MCF 10A (cell line): ENCODE data around the gene RGS7. TPM values are rescaled to one million over a fixed set of nuclear protein-coding genes. Genes with fewer than 3 reads are reported as not detected.
A peak's percentile ranks its signal among the peaks of the same experiment; 100 is the strongest.

ENCODE experiments used
- BruUV-seq: library from RNA; stranded (reverse); fragments of 400-500 nt; replicated peaks from 2 replicates; lab custom pipeline; 2021; lab: Mats Ljungman, UMichigan
- CTCF ChIA-PET: fragments of 300-600 bp; sonication (Branson Sonifier 250); formaldehyde crosslinking; extraction: SDS; loops from one replicate; lab custom pipeline; 2021; ENCODE audit warnings: antibody characterized with exemption, inconsistent platforms; lab: Yijun Ruan, JAX
- POLR2A ChIA-PET: fragments of 300-600, 350-650 bp; sonication (Branson Sonifier 250); formaldehyde crosslinking; extraction: SDS; loops from one replicate; lab custom pipeline; 2020; ENCODE audit warnings: antibody characterized with exemption, inconsistent platforms; lab: Yijun Ruan, JAX
- DNase-seq: peaks from one replicate; pipeline ENCODE4 v3.0.0-alpha.2; 2018; ENCODE audit not compliant: unreplicated experiment
- H3K27ac Mint-ChIP-seq: one replicate; pipeline ENCODE4 v1.8.0; 2022; ENCODE audit warnings: mild to moderate bottlenecking, low read depth, mixed read lengths; ENCODE audit not compliant: unreplicated experiment
- H3K27me3 Mint-ChIP-seq: one replicate; pipeline ENCODE4 v1.8.0; 2022; ENCODE audit warnings: mixed read lengths; ENCODE audit not compliant: insufficient read depth, unreplicated experiment
- H3K36me3 Mint-ChIP-seq: one replicate; pipeline ENCODE4 v1.8.0; 2022; ENCODE audit warnings: mild to moderate bottlenecking, moderate library complexity, mixed read lengths; ENCODE audit not compliant: insufficient read depth, unreplicated experiment
- H3K4me1 Mint-ChIP-seq: one replicate; pipeline ENCODE4 v1.8.0; 2022; ENCODE audit warnings: mixed read lengths; ENCODE audit not compliant: insufficient read depth, unreplicated experiment
- H3K4me3 Mint-ChIP-seq: one replicate; pipeline ENCODE4 v1.8.0; 2022; ENCODE audit warnings: mild to moderate bottlenecking, moderate library complexity, mixed read lengths; ENCODE audit not compliant: unreplicated experiment
- H3K9me3 Mint-ChIP-seq: one replicate; pipeline ENCODE4 v1.8.0; 2022; ENCODE audit warnings: mixed read lengths; ENCODE audit not compliant: unreplicated experiment
- CTCF ChIP-seq: fragments of 200-600 bp; IDR thresholded peaks from one replicate; pipeline ENCODE4 v1.8.0; 2022; ENCODE audit warnings: antibody characterized with exemption, mild to moderate bottlenecking; ENCODE audit not compliant: unreplicated experiment
- intact Hi-C: fragments of 100-400 bp; cut with micrococcal nuclease; formaldehyde crosslinking; loops from 2 replicates; pipeline ENCODE4 v1.14.1; 2022
- total RNA-seq: library from RNA; stranded (reverse); gene quantifications from 2 replicates; pipeline ENCODE4 v1.2.3, GENCODE V29; 2022

RGS7 gene
- total RNA-seq, 1 experiment from 2014 or later: 0.42 TPM

DNA sequence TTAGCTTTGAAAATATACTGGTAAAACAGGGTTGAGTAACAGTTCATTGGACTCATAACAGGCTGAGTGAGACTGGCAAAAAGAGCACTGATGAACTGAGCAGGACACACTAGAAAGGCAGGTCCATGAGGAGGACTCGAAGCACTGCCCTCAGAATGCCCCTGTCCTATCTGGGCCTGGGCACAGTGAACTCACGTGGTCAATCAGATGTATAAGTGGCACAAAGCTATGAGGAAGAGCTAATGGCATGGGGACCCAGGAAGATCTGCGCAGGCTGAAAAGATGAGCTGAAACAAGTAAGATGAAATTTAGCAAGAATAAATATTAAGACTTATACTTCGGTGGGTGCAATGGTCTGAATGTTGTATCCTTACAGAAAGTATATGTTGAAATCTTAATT is 9.2 kb upstream of the RGS7 start:
- POLR2A ChIA-PET: no interaction called here
- no peaks in the 10 kb centered on the region for H3K4me1 Mint-ChIP-seq
- no peaks in the 10 kb centered on the region for H3K27me3 Mint-ChIP-seq

DNA sequence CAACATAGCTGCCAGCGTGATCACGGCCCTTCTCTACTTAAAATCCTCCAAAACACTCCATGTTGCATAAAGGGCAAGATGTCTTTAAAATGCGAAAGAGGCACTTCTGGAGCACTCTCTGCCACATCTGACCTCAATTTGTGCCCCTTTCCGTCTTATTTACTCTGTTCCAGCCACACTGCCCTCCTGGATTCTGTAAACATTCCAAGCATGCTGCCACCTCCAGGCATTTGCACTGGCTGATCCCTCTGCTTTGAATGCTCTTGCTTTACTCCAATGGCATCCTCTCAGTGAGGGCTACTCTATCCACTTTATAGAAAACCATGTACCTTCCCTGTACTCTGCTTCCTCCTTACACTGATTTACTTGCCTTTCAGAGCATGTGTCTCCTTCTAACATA is 5.3 kb upstream of the RGS7 start:
- BruUV-seq: no TSS peak
- DNase-seq: no peak
- ChIA-PET CTCF (no interaction called here), POLR2A (no interaction called here)
- Mint-ChIP-seq H3K36me3 (no peaks in the 10 kb centered on the region), H3K27me3 (no peaks in the 10 kb centered on the region), H3K9me3 (no peaks in the 10 kb centered on the region), H3K4me1 (no peaks in the 10 kb centered on the region), H3K4me3 (no peak overlapping the region), H3K27ac (no peak overlapping the region)
- TF ChIP-seq CTCF: no peak
- intact Hi-C loops: no loop called here

More for the DNA sequence above, 9.2 kb upstream of the RGS7 start:
- no peak for DNase-seq
- TF ChIP-seq CTCF: no peak
- no peak overlapping the region for H3K27ac Mint-ChIP-seq
- intact Hi-C loops: no loop called here
- CTCF ChIA-PET: interaction anchor here (0.5 to 1.1 kb wide), 5 partner anchors 11 to 786 kb away, joined by 3 to 6 read pairs (median 3); no protein-coding TSS in a partner anchor
- no peaks in the 10 kb centered on the region for H3K9me3 Mint-ChIP-seq
- no peaks in the 10 kb centered on the region for H3K36me3 Mint-ChIP-seq
- no TSS peak for BruUV-seq
- H3K4me3 Mint-ChIP-seq: no peak overlapping the region

GRCh38 chr1:241357366-241358340 is 648 bp upstream of the RGS7 start:
- BruUV-seq: no TSS peak
- DNase-seq: peak; percentile 13
- no peaks in the 10 kb centered on the region for H3K4me1 Mint-ChIP-seq
- POLR2A ChIA-PET: interaction anchor here (0.6 to 1.7 kb wide), 3 partner anchors 33 to 129 kb away, joined by 3 to 5 read pairs (median 3); no protein-coding TSS in a partner anchor
- no peak for TF ChIP-seq CTCF
- CTCF ChIA-PET: no interaction called here
- no peaks in the 10 kb centered on the region for H3K27me3 Mint-ChIP-seq
- H3K36me3 Mint-ChIP-seq: no peaks in the 10 kb centered on the region
- H3K9me3 Mint-ChIP-seq: no peaks in the 10 kb centered on the region
- H3K4me3 Mint-ChIP-seq: peak overlapping the region; percentile 37
- intact Hi-C loops: no loop called here
- no peak overlapping the region for H3K27ac Mint-ChIP-seq

GRCh38 chr1:241356187-241356518 is 852 bp downstream of the RGS7 start:
- Mint-ChIP-seq H3K4me3 (peak overlapping the region; percentile 45), H3K36me3 (no peaks in the 10 kb centered on the region), H3K27me3 (no peaks in the 10 kb centered on the region), H3K9me3 (no peaks in the 10 kb centered on the region), H3K4me1 (no peaks in the 10 kb centered on the region), H3K27ac (no peak overlapping the region)
- BruUV-seq: no TSS peak
- DNase-seq: no peak
- ChIA-PET CTCF (no interaction called here), POLR2A (no interaction called here)
- intact Hi-C loops: no loop called here
- no peak for TF ChIP-seq CTCF
